Bronchial smooth muscle cell (primary cell): Measurements from ENCODE around the gene FASTKD2. TPM values are rescaled to one million over a fixed set of nuclear protein-coding genes. Genes with fewer than 3 reads are reported as not detected.

ENCODE experiments used
- total RNA-seq: library from RNA; depleted of rRNA; stranded (reverse); fragments of >200 nt; gene quantifications from 2 replicates; pipeline ENCODE4 v1.2.1, GENCODE V29; 2014

Gene FASTKD2
- 32.2 and 36.3 TPM in 2 replicates for total RNA-seq

GRCh38 chr2:206765242-206766056 lies at the start of gene FASTKD2, which contains the start of gene MDH1B:
Gene FASTKD2 (plus strand): TSS chr2:206765606. CDS start chr2:206766694, 1,088 bp downstream.
Gene MDH1B (minus strand): TSS chr2:206765328. CDS start chr2:206765271, 57 bp downstream.

GRCh38 chr2:206718296-206718695 lies 47.1 kb upstream of the FASTKD2 start, which contains the start of gene DYTN:
Gene DYTN (minus strand): TSS chr2:206718396. CDS start chr2:206718279, 117 bp downstream.

Other genes with a start within 250 kb of the FASTKD2 start
- gene FAM237A, start 123.1 kb upstream of the FASTKD2 start, total RNA-seq, result not detected in 2 replicates
- not detected in 2 replicates for gene DYTN, start 47.2 kb upstream of the FASTKD2 start, total RNA-seq
- gene MDH1B, start 278 bp upstream of the FASTKD2 start, total RNA-seq, result 3.2 TPM in 2 replicates
- 0.16 and 0.17 TPM in 2 replicates for gene CPO, start 173.9 kb downstream of the FASTKD2 start, total RNA-seq